Stimulated activated CD8-positive, alpha-beta memory T cell treated with anti-CD3 and anti-CD28 coated beads, Interleukin-15, amount 100 ng/mL, for 24 hours (primary cell): ENCODE measurements around the gene ZNF488.

Experiments
- DNase-seq: peaks from one replicate; pipeline ENCODE4 v3.0.0-alpha.2; 2020; ENCODE audit warnings: low read depth

Gene ZNF488

GRCh38 chr10:47329855-47330254 is 54.2 kb downstream of the ZNF488 start:
- DNase-seq, result no peak

- no peak for DNase-seq
These were observed 57.2 kb downstream of the ZNF488 start for GRCh38 chr10:47326927-47327330.

- no peak for DNase-seq
These were observed 57.7 kb downstream of the ZNF488 start for GRCh38 chr10:47326306-47326926.

GRCh38 chr10:47325303-47326291 is 58.5 kb downstream of the ZNF488 start:
- DNase-seq, result no peak

GRCh38 chr10:47323636-47324296 is 60.3 kb downstream of the ZNF488 start:
- DNase-seq, result no peak

GRCh38 chr10:47323087-47323486 is 61.0 kb downstream of the ZNF488 start:
- DNase-seq, result no peak

- DNase-seq, result no peak
These were observed 61.6 kb downstream of the ZNF488 start, which contains the start of gene GDF2 for GRCh38 chr10:47322300-47323061. Gene GDF2, plus strand, starts transcription at chr10:47322454. Its CDS starts 215 bp downstream, at chr10:47322669.

- DNase-seq, result no peak
These were observed 62.4 kb downstream of the ZNF488 start for GRCh38 chr10:47321521-47322195.

- DNase-seq, result no peak
These were observed 63.3 kb downstream of the ZNF488 start for GRCh38 chr10:47320812-47321211.

- no peak for DNase-seq
These were observed 64.3 kb downstream of the ZNF488 start for GRCh38 chr10:47319784-47320183.

GRCh38 chr10:47318706-47319105 is 65.4 kb downstream of the ZNF488 start:
- no peak for DNase-seq

- no peak for DNase-seq
These were observed 66.8 kb downstream of the ZNF488 start for GRCh38 chr10:47317251-47317650.

- DNase-seq, result no peak
These were observed 68.0 kb downstream of the ZNF488 start for GRCh38 chr10:47316131-47316530.
